GM11168 (cell line): ENCODE measurements around the gene HIVEP1.

Source experiments
- in situ Hi-C: fragments of 300-500 bp; cut with MboI; formaldehyde crosslinking; loops from one replicate; pipeline ENCODE4 v1.12.0; 2022; ENCODE audit warnings: low sequenced_read_pairs; ENCODE audit not compliant: unreplicated experiment

HIVEP1 gene

GRCh38 chr6:12014027-12014872 is 2.1 kb downstream of the HIVEP1 start:
- in situ Hi-C loops = loop anchor here (25.0 kb wide), 1 partner anchor 177 kb away; no protein-coding TSS in a partner anchor

- in situ Hi-C loops = loop anchor here (25.0 kb wide), 1 partner anchor 178 kb away; no protein-coding TSS in a partner anchor
Measured at GRCh38 chr6:12014873-12015149, 2.7 kb downstream of the HIVEP1 start.

- in situ Hi-C loops = loop anchor here (25.0 kb wide), 1 partner anchor 180 kb away; no protein-coding TSS in a partner anchor
Measured at GRCh38 chr6:12017263-12017662, 5.2 kb downstream of the HIVEP1 start.

- in situ Hi-C loops = loop anchor here (25.0 kb wide), 1 partner anchor 181 kb away; no protein-coding TSS in a partner anchor
Measured at GRCh38 chr6:12017876-12018401, 5.8 kb downstream of the HIVEP1 start.

- in situ Hi-C loops = loop anchor here (25.0 kb wide), 1 partner anchor 183 kb away; no protein-coding TSS in a partner anchor
Measured at GRCh38 chr6:12020187-12020791, 8.2 kb downstream of the HIVEP1 start.

GRCh38 chr6:12022481-12022880 is 10.4 kb downstream of the HIVEP1 start:
- in situ Hi-C loops = loop anchor here (25.0 kb wide), 1 partner anchor 185 kb away; no protein-coding TSS in a partner anchor

DNA sequence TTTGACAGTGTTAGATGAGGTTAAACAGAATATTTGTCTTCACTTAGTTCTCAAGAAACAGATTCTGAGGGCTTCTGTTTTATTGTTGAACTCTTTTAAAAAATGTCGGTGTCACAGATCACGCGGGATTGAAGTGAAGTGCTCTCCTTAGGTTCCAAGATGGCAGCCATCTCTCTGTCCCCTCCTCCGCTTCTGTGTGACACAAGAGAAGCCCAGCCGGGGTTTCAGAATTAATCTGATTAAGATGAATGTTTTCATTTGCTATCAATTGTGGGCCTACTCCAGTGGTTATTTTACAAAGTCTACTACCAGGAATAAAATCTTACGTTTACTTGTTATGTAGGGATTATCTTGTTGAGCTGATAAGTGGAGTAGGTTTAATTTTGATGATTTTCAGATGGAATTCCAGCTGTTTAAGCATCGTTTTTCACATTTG is 10.9 kb downstream of the HIVEP1 start:
- in situ Hi-C loops = loop anchor here (25.0 kb wide), 1 partner anchor 186 kb away; no protein-coding TSS in a partner anchor

GRCh38 chr6:12024216-12024615 is 12.1 kb downstream of the HIVEP1 start:
- in situ Hi-C loops = loop anchor here (25.0 kb wide), 1 partner anchor 187 kb away; no protein-coding TSS in a partner anchor

GRCh38 chr6:12024699-12025434 is 12.8 kb downstream of the HIVEP1 start:
- in situ Hi-C loops = loop anchor here (25.0 kb wide), 1 partner anchor 188 kb away; no protein-coding TSS in a partner anchor

- in situ Hi-C loops = no loop called here
Measured at GRCh38 chr6:12026120-12026519, 14.0 kb downstream of the HIVEP1 start.

- in situ Hi-C loops = no loop called here
Measured at GRCh38 chr6:12026833-12027232, 14.7 kb downstream of the HIVEP1 start.

- in situ Hi-C loops = no loop called here
Measured at GRCh38 chr6:12028213-12028612, 16.1 kb downstream of the HIVEP1 start.

- in situ Hi-C loops = no loop called here
Measured at GRCh38 chr6:12029979-12030737, 18.0 kb downstream of the HIVEP1 start.

DNA sequence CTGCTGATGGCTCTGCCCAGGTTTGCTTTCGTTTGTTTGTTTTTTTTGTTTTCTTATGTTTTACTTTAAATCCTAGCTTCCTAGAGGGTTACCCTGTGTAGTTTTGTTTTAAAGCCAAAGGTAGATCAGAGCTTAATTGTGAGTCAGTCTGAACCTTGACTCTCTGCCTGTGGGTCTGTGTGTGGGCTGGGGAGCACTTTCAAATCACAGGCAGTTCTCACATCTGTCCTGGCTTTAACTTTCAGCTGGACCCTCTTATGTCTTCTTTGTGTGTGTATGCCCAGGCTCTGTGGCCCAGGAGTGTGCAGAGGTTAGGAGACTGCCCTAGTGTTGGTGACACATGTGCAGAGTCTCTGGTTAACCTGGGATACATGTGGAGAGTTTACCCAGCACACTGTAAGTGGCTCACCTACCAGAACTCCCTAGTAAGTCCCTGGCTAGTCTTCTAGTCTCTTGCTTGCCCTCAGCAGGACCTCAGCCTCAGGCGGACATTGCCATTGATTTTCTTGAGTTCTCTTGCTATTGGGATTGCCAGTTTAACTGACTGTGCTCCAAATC is 19.0 kb downstream of the HIVEP1 start:
- in situ Hi-C loops = no loop called here

- in situ Hi-C loops = no loop called here
Measured at GRCh38 chr6:12032783-12033573, 20.9 kb downstream of the HIVEP1 start.

DNA sequence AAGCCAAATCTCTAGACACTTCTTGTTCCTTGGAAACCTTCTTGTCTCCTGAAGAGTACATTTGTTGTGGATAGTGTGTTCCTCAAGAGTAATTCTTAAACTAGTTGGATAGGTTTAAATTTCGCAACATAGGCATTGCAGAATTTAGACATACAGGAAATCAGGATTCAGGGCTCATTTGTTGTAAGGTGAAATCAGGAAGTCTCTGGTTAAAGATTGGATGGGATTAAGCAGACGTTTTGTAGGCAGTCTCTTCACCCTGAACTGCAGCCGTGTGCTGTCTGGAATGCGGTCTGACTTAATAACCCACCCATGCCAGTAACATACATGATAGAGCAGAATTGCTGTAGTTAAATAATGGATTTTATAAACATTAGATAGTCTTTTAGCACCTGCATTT is 21.7 kb downstream of the HIVEP1 start:
- in situ Hi-C loops = no loop called here

- in situ Hi-C loops = no loop called here
Measured at GRCh38 chr6:12034349-12034748, 22.2 kb downstream of the HIVEP1 start.

DNA sequence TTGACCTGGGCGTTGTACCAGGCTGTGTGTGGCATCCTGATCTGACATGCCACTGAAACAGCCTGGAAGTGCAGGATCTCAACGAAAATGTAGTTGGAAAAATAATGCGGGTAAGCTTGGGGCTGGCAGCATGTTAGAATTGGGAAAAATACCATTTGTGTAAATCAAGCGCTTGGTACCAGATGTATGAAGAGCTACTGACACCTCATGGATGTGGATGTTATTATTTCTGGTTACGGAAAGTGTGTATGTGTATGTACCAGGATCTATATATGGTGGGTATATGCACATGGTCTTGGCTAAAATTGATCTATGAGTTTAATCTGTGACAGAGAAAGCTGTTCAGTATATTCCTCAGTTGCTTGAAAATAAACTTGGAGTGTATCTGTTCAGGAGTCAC is 22.7 kb downstream of the HIVEP1 start:
- in situ Hi-C loops = no loop called here

DNA sequence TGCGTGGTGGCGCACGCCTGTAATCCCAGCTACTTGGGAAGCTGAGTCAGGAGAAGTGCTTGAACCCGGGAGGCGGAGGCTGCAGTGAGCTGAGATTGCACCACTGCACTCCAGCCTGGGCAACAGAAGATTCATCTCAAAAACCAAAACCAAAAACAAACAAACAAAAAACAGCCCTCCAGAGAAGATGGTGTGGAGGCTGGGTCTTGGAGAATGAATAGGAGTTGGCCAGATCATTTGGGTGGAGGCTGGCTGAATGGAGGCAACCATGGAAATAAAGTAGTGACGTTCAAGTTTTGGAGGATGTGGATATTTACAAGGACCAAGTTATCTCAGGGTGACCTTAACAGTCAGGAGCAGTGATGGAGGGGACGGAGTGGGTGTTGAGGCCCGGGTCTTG is 24.7 kb downstream of the HIVEP1 start:
- in situ Hi-C loops = no loop called here
